Endothelial cell of umbilical vein (primary cell): ENCODE measurements around the gene ARL11. TPM values are rescaled to one million over a fixed set of nuclear protein-coding genes. Genes with fewer than 3 reads are reported as not detected.

Source experiments
- BruUV-seq: library from RNA; stranded (reverse); fragments of 400-500 nt; replicated peaks from 2 replicates; lab custom pipeline; 2021; lab: Mats Ljungman, UMichigan
- CTCF ChIA-PET: fragments of 300-600, 350-600 bp; sonication (Branson Sonifier 250); formaldehyde crosslinking; loops from one replicate; lab custom pipeline; 2021; ENCODE audit warnings: antibody characterized with exemption, inconsistent platforms; lab: Charles Lee
- POLR2A ChIA-PET: fragments of 300-600, 350-600 bp; sonication (Branson Sonifier 250); formaldehyde crosslinking; loops from one replicate; lab custom pipeline; 2021; ENCODE audit warnings: antibody characterized with exemption, inconsistent platforms; lab: Charles Lee
- DNase-seq: peaks from one replicate; pipeline ENCODE4 v3.0.0-alpha.2; 2011; ENCODE audit warnings: low read depth, low spot score
- FAIRE-seq: peaks from 2 replicates; lab custom pipeline; 2011; peaks lifted over from hg19 to GRCh38; lab: Jason Lieb, UNC
- H2AFZ ChIP-seq: 2 replicates; pipeline ENCODE4 v1.6.0; 2012; ENCODE audit warnings: low read depth, low read length, control low read depth, inconsistent platforms
- H3K27ac ChIP-seq: 2 replicates; pipeline ENCODE4 v1.5.1; 2011; ENCODE audit warnings: low read depth, mild to moderate bottlenecking, control low read depth, low read length, moderate library complexity; ENCODE audit not compliant: insufficient read depth
- H3K27me3 ChIP-seq, 2 experiments: 2 replicates each; pipeline versions ENCODE4 v1.6.0 to v1.6.1; 2011; ENCODE audit warnings: low read length in 2 of 2, mixed read lengths in 1 of 2; ENCODE audit not compliant: control insufficient read depth in 2 of 2, insufficient read depth in 2 of 2
- H3K36me3 ChIP-seq, 2 experiments: 2 replicates in 1 of 2; 3 replicates in 1 of 2; pipeline ENCODE4 v1.5.1; 2011; ENCODE audit warnings: low read length in 2 of 2, mild to moderate bottlenecking in 1 of 2, moderate library complexity in 1 of 2; ENCODE audit not compliant: control insufficient read depth in 2 of 2, insufficient read depth in 2 of 2; ENCODE audit errors: extremely low read depth in 1 of 2
- H3K4me1 ChIP-seq: 3 replicates; pipeline ENCODE4 v1.5.1; 2011; ENCODE audit warnings: mild to moderate bottlenecking, low read length; ENCODE audit not compliant: control insufficient read depth, insufficient read depth; ENCODE audit errors: extremely low read depth
- H3K4me2 ChIP-seq: 2 replicates; pipeline ENCODE4 v1.6.1; 2011; ENCODE audit warnings: low read length, control low read depth, mixed read lengths; ENCODE audit not compliant: insufficient read depth
- H3K4me3 ChIP-seq, 3 experiments: fragments of 200-600 bp in 1 of 3; sonication (generic), shearing (Covaris generic) in 1 of 3; replicated peaks in 1 of 3; 2 replicates each; pipeline ENCODE4 v1.5.1; 2011 to 2016; ENCODE audit warnings: control low read depth in 3 of 3, low read length in 3 of 3, mild to moderate bottlenecking in 2 of 3, inconsistent platforms in 1 of 3, low read depth in 1 of 3, moderate library complexity in 1 of 3; ENCODE audit not compliant: insufficient read depth in 1 of 3
- H3K79me2 ChIP-seq: 2 replicates; pipeline ENCODE4 v1.6.0; 2012; ENCODE audit warnings: low read length, inconsistent platforms; ENCODE audit not compliant: control insufficient read depth, insufficient read depth
- H3K9ac ChIP-seq: replicated peaks from 2 replicates; pipeline ENCODE3; 2011; ENCODE audit warnings: low read length, control low read depth; ENCODE audit not compliant: insufficient read depth; ENCODE audit errors: extremely low read depth
- H3K9me1 ChIP-seq: replicated peaks from 3 replicates; pipeline ENCODE4 v1.6.0; 2011; ENCODE audit warnings: mild to moderate bottlenecking, low read length; ENCODE audit not compliant: control insufficient read depth, insufficient read depth; ENCODE audit errors: extremely low read depth
- H3K9me3 ChIP-seq: replicated peaks from 2 replicates; pipeline ENCODE4 v1.5.1; 2012; ENCODE audit warnings: low read length, inconsistent platforms; ENCODE audit not compliant: control insufficient read depth, insufficient read depth
- H4K20me1 ChIP-seq: replicated peaks from 2 replicates; pipeline ENCODE3; 2011; ENCODE audit warnings: mild to moderate bottlenecking, low read length; ENCODE audit not compliant: control insufficient read depth, insufficient read depth; ENCODE audit errors: extremely low read depth
- EZH2 ChIP-seq: IDR thresholded peaks from 2 replicates; pipeline ENCODE4 v1.6.1; 2012; ENCODE audit warnings: borderline replicate concordance, low read depth, mild to moderate bottlenecking, moderate library complexity, low read length, inconsistent platforms; ENCODE audit not compliant: severe bottlenecking
- FOS ChIP-seq: IDR thresholded peaks from 2 replicates; pipeline ENCODE4 v1.6.1; 2011; ENCODE audit warnings: mild to moderate bottlenecking, low read length, moderate library complexity, borderline replicate concordance; ENCODE audit not compliant: insufficient read depth
- GATA2 ChIP-seq: IDR thresholded peaks from 2 replicates; pipeline ENCODE4 v1.7.0; 2011; ENCODE audit warnings: low read depth, mild to moderate bottlenecking, moderate library complexity, mixed read lengths, low read length; ENCODE audit not compliant: insufficient read length, insufficient read depth
- JUN ChIP-seq: IDR thresholded peaks from 2 replicates; pipeline ENCODE4 v1.6.1; 2011; ENCODE audit warnings: borderline replicate concordance, low read depth; ENCODE audit not compliant: insufficient read length, insufficient read depth
- MAX ChIP-seq: IDR thresholded peaks from 2 replicates; pipeline ENCODE4 v1.6.1; 2011; ENCODE audit not compliant: insufficient read depth, insufficient read length
- MYC ChIP-seq: IDR thresholded peaks from one replicate; pipeline ENCODE4 v1.6.1; 2011; ENCODE audit warnings: mild to moderate bottlenecking, low read depth, low read length
- POLR2A ChIP-seq: IDR thresholded peaks from 2 replicates; pipeline ENCODE4 v1.6.1; 2012; ENCODE audit warnings: low read depth, mild to moderate bottlenecking, control low read depth, low read length
- POLR2AphosphoS5 ChIP-seq: IDR thresholded peaks from 2 replicates; pipeline ENCODE4 v1.6.1; 2012; ENCODE audit warnings: low read depth, mild to moderate bottlenecking, control low read depth, low read length, moderate library complexity; ENCODE audit not compliant: insufficient read depth
- dilution Hi-C: fragments of 300-500 bp; cut with MboI; formaldehyde crosslinking; loops from one replicate; pipeline ENCODE4 v1.15.0; 2019; ENCODE audit warnings: low sequenced_read_pairs; ENCODE audit not compliant: extremely low pct_ligation_motif_present
- intact Hi-C: fragments of 100-400 bp; cut with micrococcal nuclease; formaldehyde crosslinking; loops from one replicate; pipeline ENCODE4 v1.10.0; 2022
- polyA plus RNA-seq, 4 experiments: library from polyadenylated mRNA; depleted of rRNA in 3 of 4; stranded (reverse) in 3 of 4; unstranded in 1 of 4; fragments of >200 nt; gene quantifications; 2 replicates each; pipeline versions ENCODE4 v1.2.1 to v1.2.3, GENCODE V29; 2011 to 2012; ENCODE audit warnings: missing spikeins in 1 of 4
- total RNA-seq: library from RNA; stranded (reverse); gene quantifications from 2 replicates; pipeline ENCODE4 v1.2.3, GENCODE V29; 2021
- TF ChIP-seq, protein P1 (sequence below), 2 donors: IDR thresholded peaks; 1 replicate in 1 of 2; 2 replicates in 1 of 2; pipeline ENCODE4 v1.5.1; 2011; ENCODE audit warnings: low read length in 2 of 2, mild to moderate bottlenecking in 2 of 2, moderate library complexity in 2 of 2, control low read depth in 1 of 2, inconsistent platforms in 1 of 2, low read depth in 1 of 2; ENCODE audit not compliant: insufficient read depth in 1 of 2; ENCODE audit errors: extremely low read depth in 1 of 2

Gene ARL11
- total and polyA plus RNA-seq, 2 donors (not counting 3 experiments of a cell fraction or from before 2014, with no cell fraction given): 0.06 to 0.20 TPM

DNA sequence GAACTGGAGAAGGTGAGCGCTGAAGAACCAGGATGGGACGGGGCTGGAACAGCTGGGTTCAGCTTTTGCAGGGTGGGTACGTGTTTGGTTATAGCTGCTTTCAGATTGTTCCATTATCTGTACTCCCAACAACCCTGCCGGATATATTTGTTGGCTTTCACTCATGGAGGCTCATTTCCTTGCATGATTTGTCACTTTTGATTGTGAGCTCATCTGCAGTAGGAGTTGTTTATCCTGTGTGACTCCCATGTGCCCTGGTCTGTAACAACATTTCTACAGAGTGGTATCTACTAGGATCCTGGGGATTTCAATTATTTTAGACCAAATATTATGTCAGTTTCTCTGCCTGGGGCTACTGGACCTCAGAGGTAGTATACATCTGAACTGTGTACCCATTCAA lies 5.4 kb downstream of the ARL11 start:
- peak; percentile 59 for FAIRE-seq
- H3K27ac ChIP-seq: peak overlapping the region; percentile 19
- H3K79me2 ChIP-seq: no peaks in the 10 kb centered on the region
- no peak overlapping the region for H3K4me3 ChIP-seq
- peak overlapping the region; percentile 7 for H3K4me2 ChIP-seq
- peak; percentile 74 for DNase-seq
- H2AFZ ChIP-seq: peak overlapping the region; percentile 29
- H3K4me1 ChIP-seq: peaks cover 31% of the 10 kb centered on the region
- dilution Hi-C loops (no loop called here), intact Hi-C loops (no loop called here)
- no peak overlapping the region for H3K9ac ChIP-seq
- TF ChIP-seq GATA2 (peak; percentile 79), POLR2A (peak; percentile 32), MYC (no peak), MAX (no peak), FOS (peak; percentile 16), JUN (no peak), POLR2AphosphoS5 (peak; percentile 62), EZH2 (no peak)
- TF ChIP-seq, protein P1, sequence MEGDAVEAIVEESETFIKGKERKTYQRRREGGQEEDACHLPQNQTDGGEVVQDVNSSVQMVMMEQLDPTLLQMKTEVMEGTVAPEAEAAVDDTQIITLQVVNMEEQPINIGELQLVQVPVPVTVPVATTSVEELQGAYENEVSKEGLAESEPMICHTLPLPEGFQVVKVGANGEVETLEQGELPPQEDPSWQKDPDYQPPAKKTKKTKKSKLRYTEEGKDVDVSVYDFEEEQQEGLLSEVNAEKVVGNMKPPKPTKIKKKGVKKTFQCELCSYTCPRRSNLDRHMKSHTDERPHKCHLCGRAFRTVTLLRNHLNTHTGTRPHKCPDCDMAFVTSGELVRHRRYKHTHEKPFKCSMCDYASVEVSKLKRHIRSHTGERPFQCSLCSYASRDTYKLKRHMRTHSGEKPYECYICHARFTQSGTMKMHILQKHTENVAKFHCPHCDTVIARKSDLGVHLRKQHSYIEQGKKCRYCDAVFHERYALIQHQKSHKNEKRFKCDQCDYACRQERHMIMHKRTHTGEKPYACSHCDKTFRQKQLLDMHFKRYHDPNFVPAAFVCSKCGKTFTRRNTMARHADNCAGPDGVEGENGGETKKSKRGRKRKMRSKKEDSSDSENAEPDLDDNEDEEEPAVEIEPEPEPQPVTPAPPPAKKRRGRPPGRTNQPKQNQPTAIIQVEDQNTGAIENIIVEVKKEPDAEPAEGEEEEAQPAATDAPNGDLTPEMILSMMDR (IDR thresholded peaks at IDR 0.05; ENCODE audit: extremely low read depth in 1 of 2, insufficient read depth in 1 of 2, low read depth in 1 of 2, low read length in 2 of 2): no peak
- H3K36me3 ChIP-seq: no peaks in the 10 kb centered on the region
- no peaks in the 10 kb centered on the region for H4K20me1 ChIP-seq
- H3K9me3 ChIP-seq: no peaks in the 10 kb centered on the region
- BruUV-seq: no TSS peak
- no peaks in the 10 kb centered on the region for H3K27me3 ChIP-seq
- CTCF ChIA-PET: interaction anchor here (1.0 kb wide), 2 partner anchors 16 to 25 kb away, joined by 3 to 4 read pairs; no protein-coding TSS in a partner anchor
- H3K9me1 ChIP-seq: no peaks in the 10 kb centered on the region
- POLR2A ChIA-PET: no interaction called here
